Ramos (cell line): ENCODE measurements around the gene CARHSP1.
"Not testable (repeated sequence)": the region's sequence is repeated elsewhere in the genome, so short reads cannot be mapped to it uniquely, and the experiment has no call there.

Experiments used
- in situ Hi-C: fragments of 300-500 bp; cut with MboI; formaldehyde crosslinking; loops from one replicate; pipeline ENCODE4 v1.14.3; 2022; ENCODE audit warnings: low sequenced_read_pairs; ENCODE audit not compliant: unreplicated experiment

CARHSP1 gene

GRCh38 chr16:8804313-8804712, 64.5 kb downstream of the CARHSP1 start:
- in situ Hi-C loops = no loop called here

- in situ Hi-C loops = not testable (repeated sequence)
These were observed 65.1 kb downstream of the CARHSP1 start for GRCh38 chr16:8803733-8804132.
